ENCODE measurements around the gene HOXA7.

HOXA7 gene

GRCh38 chr7:27192546-27193334 lies 36.3 kb upstream of the HOXA7 start:
- TF ChIP-seq SIN3A (IDR thresholded peaks at IDR 0.05; ENCODE audit: borderline replicate concordance, insufficient read depth, low read length) (no peak), REST (IDR thresholded peaks at IDR 0.05; ENCODE audit: insufficient read depth in 1 of 2, low read depth in 2 of 2, low read length in 2 of 2) (no peak), TAF1 (IDR thresholded peaks at IDR 0.05; ENCODE audit: borderline replicate concordance, insufficient read depth, low read length) (no peak), FOXP2 (optimal IDR thresholded peaks at IDR 0.05; ENCODE audit: borderline replicate concordance, extremely low read depth, extremely low read length, insufficient read depth) (no peak), POLR2AphosphoS5 (IDR thresholded peaks at IDR 0.05; ENCODE audit: low read depth, low read length) (no peak)

- TF ChIP-seq REST (IDR thresholded peaks at IDR 0.05; ENCODE audit: insufficient read depth in 1 of 2, low read depth in 2 of 2, low read length in 2 of 2) = no peak
- TF ChIP-seq TAF1 (IDR thresholded peaks at IDR 0.05; ENCODE audit: borderline replicate concordance, insufficient read depth, low read length) = no peak
- no peak for TF ChIP-seq POLR2AphosphoS5 (IDR thresholded peaks at IDR 0.05; ENCODE audit: low read depth, low read length)
- TF ChIP-seq FOXP2 (optimal IDR thresholded peaks at IDR 0.05; ENCODE audit: borderline replicate concordance, extremely low read depth, extremely low read length, insufficient read depth) = no peak
- no peak for TF ChIP-seq SIN3A (IDR thresholded peaks at IDR 0.05; ENCODE audit: borderline replicate concordance, insufficient read depth, low read length)
Observed at GRCh38 chr7:27191833-27192545, 35.5 kb upstream of the HOXA7 start.

- TF ChIP-seq TAF1 (IDR thresholded peaks at IDR 0.05; ENCODE audit: borderline replicate concordance, insufficient read depth, low read length) (no peak), REST (IDR thresholded peaks at IDR 0.05; ENCODE audit: insufficient read depth in 1 of 2, low read depth in 2 of 2, low read length in 2 of 2) (no peak), SIN3A (IDR thresholded peaks at IDR 0.05; ENCODE audit: borderline replicate concordance, insufficient read depth, low read length) (no peak), FOXP2 (optimal IDR thresholded peaks at IDR 0.05; ENCODE audit: borderline replicate concordance, extremely low read depth, extremely low read length, insufficient read depth) (no peak), POLR2AphosphoS5 (IDR thresholded peaks at IDR 0.05; ENCODE audit: low read depth, low read length) (no peak)
Observed at GRCh38 chr7:27191161-27191731, 34.8 kb upstream of the HOXA7 start.

- TF ChIP-seq POLR2AphosphoS5 (IDR thresholded peaks at IDR 0.05; ENCODE audit: low read depth, low read length) (no peak), REST (IDR thresholded peaks at IDR 0.05; ENCODE audit: insufficient read depth in 1 of 2, low read depth in 2 of 2, low read length in 2 of 2) (no peak), FOXP2 (optimal IDR thresholded peaks at IDR 0.05; ENCODE audit: borderline replicate concordance, extremely low read depth, extremely low read length, insufficient read depth) (no peak), SIN3A (IDR thresholded peaks at IDR 0.05; ENCODE audit: borderline replicate concordance, insufficient read depth, low read length) (no peak), TAF1 (IDR thresholded peaks at IDR 0.05; ENCODE audit: borderline replicate concordance, insufficient read depth, low read length) (no peak)
Observed at GRCh38 chr7:27189997-27190748, 33.7 kb upstream of the HOXA7 start.
